HL-60/S4 treated with retinoic acid at 250 ng/mL for 4 days and 3 days (cell line): Measurements from ENCODE around the gene AKT1.
"Not testable (repeated sequence)": the region's sequence is repeated elsewhere in the genome, so short reads cannot be mapped to it uniquely, and the experiment has no call there.

Experiments used
- in situ Hi-C: fragments of 300-500 bp; cut with MboI; formaldehyde crosslinking; loops from 2 replicates; pipeline ENCODE4 v1.7.0; 2022; ENCODE audit warnings: low sequenced_read_pairs

Gene AKT1

GRCh38 chr14:104755621-104756020, 39.9 kb downstream of the AKT1 start:
- in situ Hi-C loops = no loop called here

- in situ Hi-C loops = no loop called here
These were observed 41.2 kb downstream of the AKT1 start for GRCh38 chr14:104754213-104754851.

- in situ Hi-C loops = no loop called here
These were observed 41.9 kb downstream of the AKT1 start for GRCh38 chr14:104753528-104754212.

GRCh38 chr14:104752735-104753527, 42.6 kb downstream of the AKT1 start, which contains the start of gene SIVA1:
Gene SIVA1, plus strand, starts transcription at chr14:104753147. Its CDS starts 55 bp downstream, at chr14:104753202.
- in situ Hi-C loops = no loop called here

GRCh38 chr14:104752423-104752734, 43.2 kb downstream of the AKT1 start:
- in situ Hi-C loops = no loop called here

- in situ Hi-C loops = no loop called here
These were observed 43.8 kb downstream of the AKT1 start for GRCh38 chr14:104751539-104752422.

GRCh38 chr14:104750753-104751057, 44.8 kb downstream of the AKT1 start:
- in situ Hi-C loops = not testable (repeated sequence)

- in situ Hi-C loops = no loop called here
These were observed 45.3 kb downstream of the AKT1 start for GRCh38 chr14:104750056-104750752.

GRCh38 chr14:104749111-104749649, 46.4 kb downstream of the AKT1 start:
- in situ Hi-C loops = no loop called here

GRCh38 chr14:104747876-104748275, 47.7 kb downstream of the AKT1 start:
- in situ Hi-C loops = no loop called here

- in situ Hi-C loops = no loop called here
These were observed 48.5 kb downstream of the AKT1 start for GRCh38 chr14:104746934-104747481.

- in situ Hi-C loops = no loop called here
These were observed 49.4 kb downstream of the AKT1 start for GRCh38 chr14:104746071-104746545.

- in situ Hi-C loops = no loop called here
These were observed 50.1 kb downstream of the AKT1 start for GRCh38 chr14:104745431-104745830.

- in situ Hi-C loops = no loop called here
These were observed 51.1 kb downstream of the AKT1 start for GRCh38 chr14:104744484-104744883.

- in situ Hi-C loops = no loop called here
These were observed 51.8 kb downstream of the AKT1 start for GRCh38 chr14:104743461-104744380.

GRCh38 chr14:104742586-104743455, 52.7 kb downstream of the AKT1 start:
- in situ Hi-C loops = no loop called here

- in situ Hi-C loops = no loop called here
These were observed 53.7 kb downstream of the AKT1 start for GRCh38 chr14:104741803-104742251.
